K562 (cell line): ENCODE data around the gene COX6A2. TPM values are rescaled to one million over a fixed set of nuclear protein-coding genes. Genes with fewer than 3 reads are reported as not detected.

Experiments used
- ATAC-seq: fragments of 200-7000 bp; cut with Tn5 transposase; 3 replicates; pipeline ENCODE4 v1.9.1; 2020; ENCODE audit warnings: moderate library complexity
- BruUV-seq: library from RNA; stranded (reverse); fragments of 400-500 nt; replicated peaks from 2 replicates; lab custom pipeline; 2021; lab: Mats Ljungman, UMichigan
- CTCF ChIA-PET: fragments of 300-600 bp; formaldehyde crosslinking; extraction: SDS; loops from one replicate; lab custom pipeline; 2021; ENCODE audit warnings: low intra/inter-chr PET ratio; lab: Yijun Ruan, JAX
- POLR2A ChIA-PET: fragments of 300-600, 350-650 bp; sonication (Branson Sonifier 250); formaldehyde crosslinking; extraction: SDS; loops from one replicate; lab custom pipeline; 2021; ENCODE audit warnings: antibody characterized with exemption, inconsistent platforms; lab: Yijun Ruan, JAX
- DNase-seq, 4 experiments: peaks; one replicate each; pipeline versions ENCODE4 v3.0.0 to v3.0.0-alpha.2; 2011 to 2018; ENCODE audit warnings: low spot score in 3 of 4, mixed read lengths in 3 of 4; ENCODE audit errors: extremely low read depth in 1 of 4
- FAIRE-seq: peaks from 2 replicates; lab custom pipeline; 2011; peaks lifted over from hg19 to GRCh38; lab: Jason Lieb, UNC
- H2AFZ ChIP-seq: 2 replicates; pipeline ENCODE4 v1.6.0; 2011; ENCODE audit warnings: low read depth, low read length, control low read depth, inconsistent platforms
- H3K27ac ChIP-seq: fragments of 200-600 bp; 3 replicates; pipeline ENCODE4 v1.8.0; 2011; ENCODE audit warnings: low read depth, mild to moderate bottlenecking, control low read depth, inconsistent platforms, low read length, moderate library complexity, mixed read lengths; ENCODE audit errors: extremely low read depth
- H3K27me3 ChIP-seq, 2 experiments: fragments of 300-600 bp in 1 of 2; 2 replicates in 1 of 2; 3 replicates in 1 of 2; pipeline versions ENCODE4 v1.6.0 to v1.8.0; 2011; ENCODE audit warnings: inconsistent platforms in 2 of 2, low read length in 2 of 2, mild to moderate bottlenecking in 1 of 2, mixed read lengths in 1 of 2, moderate library complexity in 1 of 2; ENCODE audit not compliant: control insufficient read depth in 2 of 2, insufficient read depth in 2 of 2
- H3K36me3 ChIP-seq: fragments of 300-600 bp; 3 replicates; pipeline ENCODE4 v1.8.0; 2011; ENCODE audit warnings: mild to moderate bottlenecking, low read length, inconsistent platforms; ENCODE audit not compliant: control insufficient read depth, insufficient read depth
- H3K4me1 ChIP-seq, 2 experiments: fragments of 200-600 bp in 1 of 2; replicated peaks in 1 of 2; 2 replicates in 1 of 2; 3 replicates in 1 of 2; pipeline versions ENCODE4 v1.5.1 to v1.8.0; 2011; ENCODE audit warnings: inconsistent platforms in 2 of 2, low read length in 2 of 2, mild to moderate bottlenecking in 1 of 2, mixed read lengths in 1 of 2, moderate library complexity in 1 of 2; ENCODE audit not compliant: control insufficient read depth in 2 of 2, insufficient read depth in 2 of 2
- H3K4me2 ChIP-seq: 2 replicates; pipeline ENCODE4 v1.6.1; 2011; ENCODE audit warnings: low read length, control low read depth, inconsistent platforms, mixed read lengths; ENCODE audit not compliant: insufficient read depth
- H3K4me3 ChIP-seq: fragments of 200-600 bp; sonication (generic), shearing (Covaris generic); 2 replicates; pipeline ENCODE4 v1.5.1; 2016; ENCODE audit warnings: control low read depth, inconsistent platforms
- H3K79me2 ChIP-seq: fragments of 200-600 bp; 3 replicates; pipeline ENCODE4 v1.8.0; 2011; ENCODE audit warnings: low read length, inconsistent platforms; ENCODE audit not compliant: control insufficient read depth, insufficient read depth
- H3K9ac ChIP-seq, 2 experiments: 2 replicates each; pipeline versions ENCODE4 v1.6.0 to v1.6.1; 2011; ENCODE audit warnings: low read depth in 2 of 2, low read length in 2 of 2, control low read depth in 1 of 2, inconsistent platforms in 1 of 2, mild to moderate bottlenecking in 1 of 2, mixed read lengths in 1 of 2; ENCODE audit not compliant: insufficient read depth in 1 of 2
- H3K9me1 ChIP-seq: one replicate; pipeline ENCODE4 v1.6.0; 2011; ENCODE audit warnings: inconsistent platforms, mild to moderate bottlenecking, low read length, moderate library complexity; ENCODE audit not compliant: control insufficient read depth, insufficient read depth
- H3K9me3 ChIP-seq: replicated peaks from 2 replicates; pipeline ENCODE4 v1.5.1; 2011; ENCODE audit warnings: low read depth, low read length, inconsistent platforms; ENCODE audit not compliant: control insufficient read depth, insufficient read depth
- H4K20me1 ChIP-seq: replicated peaks from 2 replicates; pipeline ENCODE4 v1.6.1; 2011; ENCODE audit warnings: low read length, inconsistent platforms, mixed read lengths; ENCODE audit not compliant: control insufficient read depth, insufficient read depth
- ASH1L ChIP-seq: fragments of 450-650 bp; IDR thresholded peaks from 2 replicates; pipeline ENCODE4 v1.6.1; 2018; ENCODE audit warnings: borderline replicate concordance, mild to moderate bottlenecking, low read depth; ENCODE audit not compliant: partially characterized antibody
- HDAC8 ChIP-seq: fragments of 450-650 bp; IDR thresholded peaks from 2 replicates; pipeline ENCODE4 v1.6.1; 2016; ENCODE audit warnings: mild to moderate bottlenecking, missing genetic modification characterization, moderate library complexity, missing compliant biosample characterization
- HEY1 ChIP-seq: fragments of 250-450 bp; sonication (Bioruptor Pico); IDR thresholded peaks from 2 replicates; pipeline ENCODE4 v1.5.0; 2020; ENCODE audit warnings: mild to moderate bottlenecking, moderate library complexity, borderline replicate concordance
- HOXB6 ChIP-seq: fragments of 250-450 bp; sonication (Bioruptor Pico); IDR thresholded peaks from 2 replicates; pipeline ENCODE4 v1.5.1; 2022; ENCODE audit warnings: mild to moderate bottlenecking, borderline replicate concordance
- ZNF143 ChIP-seq: sonication (generic); formaldehyde crosslinking; IDR thresholded peaks from 2 replicates; pipeline ENCODE4 v1.9.0; 2022; ENCODE audit warnings: mild to moderate bottlenecking, missing genetic modification reagents
- ZNF384 ChIP-seq: IDR thresholded peaks from 2 replicates; pipeline ENCODE4 v1.6.1; 2012; ENCODE audit warnings: low read depth, low read length, improper control_type of control experiment
- WGBS: fragments of 100-300 bp; shearing (Covaris generic); methylation state at CpG from one replicate; pipeline ENCODE4 v1.1.6; 2016; ENCODE audit warnings: low coverage, mixed read lengths; ENCODE audit not compliant: insufficient coverage; ENCODE audit errors: missing lambda C conversion rate; 5-methylcytosine and 5-hydroxymethylcytosine counted together
- in situ Hi-C: fragments of 300-500 bp; cut with MboI; formaldehyde crosslinking; loops from 4 replicates; pipeline ENCODE4 v1.15.0; 2018; ENCODE audit warnings: inconsistent platforms, mixed read lengths
- intact Hi-C: fragments of 100-400 bp; cut with micrococcal nuclease; formaldehyde crosslinking; loops from 2 replicates; pipeline ENCODE4 v1.14.2; 2022
- polyA plus RNA-seq, 8 experiments: library from polyadenylated mRNA; depleted of rRNA in 4 of 8; stranded (reverse) in 5 of 8; unstranded in 3 of 8; fragments of >200 nt; fragmentation: Nextera tagmentation in 2 of 8; fragmentation: Illumina TruSeq in 1 of 8; extraction: Ambion mirVana in 2 of 8; extraction: Trizol in 1 of 8; gene quantifications; 2 replicates each; pipeline versions ENCODE4 v1.2.1 to v1.2.3, GENCODE V29; 2011 to 2014; ENCODE audit warnings: inconsistent platforms in 1 of 8, missing spikeins in 1 of 8
- total RNA-seq, 7 experiments: library from RNA; depleted of rRNA in 6 of 7; stranded (reverse); fragments of >200 nt in 6 of 7; fragmentation: Illumina TruSeq in 2 of 7; extraction: Trizol in 2 of 7; gene quantifications; 2 replicates each; pipeline versions ENCODE4 v1.2.1 to v1.2.3, GENCODE V29; 2011 to 2021; ENCODE audit warnings: low replicate concordance in 1 of 7
- TF ChIP-seq, protein P1 (sequence below), 2 experiments: IDR thresholded peaks in 1 of 2; conservative IDR thresholded peaks in 1 of 2; 2 replicates each; pipeline ENCODE4 v1.6.1; 2016; ENCODE audit warnings: low read depth in 2 of 2, mild to moderate bottlenecking in 1 of 2, missing compliant biosample characterization in 1 of 2, missing genetic modification characterization in 1 of 2, moderate library complexity in 1 of 2
- TF ChIP-seq, protein P2 (sequence below), 2 experiments: fragments of 450-650 bp in 1 of 2; sonication (generic) in 1 of 2; formaldehyde crosslinking in 1 of 2; IDR thresholded peaks; 2 replicates each; pipeline versions ENCODE4 v1.7.1 to v1.9.0; 2016 to 2022; ENCODE audit warnings: inconsistent platforms in 1 of 2, mild to moderate bottlenecking in 1 of 2, missing genetic modification reagents in 1 of 2

Gene COX6A2
- total and polyA plus RNA-seq, 9 of the 15 experiments (the other 6 are each of a cell fraction or from before 2014, with no cell fraction given), result not detected

DNA sequence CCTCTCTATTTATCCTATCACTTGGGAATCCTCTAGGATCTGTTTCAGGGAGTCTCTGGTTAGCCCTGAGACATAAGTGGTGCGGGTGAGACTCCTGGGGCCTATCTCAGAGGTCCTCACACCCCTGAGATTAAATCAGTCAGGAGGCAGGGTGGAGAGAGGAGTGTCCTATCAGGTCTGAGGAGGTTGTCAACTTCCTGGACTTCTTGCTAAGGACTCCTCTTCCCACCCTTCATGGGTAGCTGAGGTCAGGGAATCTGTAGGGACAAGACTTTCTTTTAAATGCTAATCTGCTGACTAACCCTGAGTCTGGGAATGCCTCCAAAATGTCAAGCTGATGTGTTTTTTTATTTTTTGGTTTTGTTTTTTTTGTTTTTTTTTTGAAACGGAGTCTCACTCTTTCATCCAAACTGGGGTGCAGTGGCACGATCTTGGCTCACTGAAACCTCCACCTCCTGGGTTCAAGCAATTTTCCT is 24.5 kb upstream of the COX6A2 start:
- Histone ChIP-seq H3K27ac (peak overlapping the region; percentile 71; the same call in 2 of the 3 replicates), H4K20me1 (no peaks in the 10 kb centered on the region; the same call in 1 of the 2 replicates), H3K4me1 (peaks cover 53 to 57% of the 10 kb centered on the region in 2 experiments), H3K79me2 (peaks cover 36% of the 10 kb centered on the region), H3K27me3 (no peaks in the 10 kb centered on the region), H3K4me2 (peak overlapping the region; percentile 51), H3K9me1 (no peaks in the 10 kb centered on the region), H3K36me3 (peaks cover 19% of the 10 kb centered on the region; the same call in 1 of the 3 replicates), H3K9ac (peak overlapping the region; percentile 18 to 44; a peak in 2 of 4 replicates), H3K4me3 (no peak overlapping the region), H3K9me3 (no peaks in the 10 kb centered on the region), H2AFZ (peak overlapping the region; percentile 28; the same call in 1 of the 2 replicates)
- POLR2A ChIA-PET, result interaction anchor here (0.6 to 1.5 kb wide), 6 partner anchors 10 to 302 kb away, joined by 3 to 7 read pairs (median 4); partner anchors contain the start of genes FUS and ZNF843
- CTCF ChIA-PET, result interaction anchor here (0.7 kb wide), 1 partner anchor 245 kb away, joined by 3 read pairs; no protein-coding TSS in a partner anchor
- ATAC-seq (peak; percentile 49), FAIRE-seq (peak; percentile 70), DNase-seq (peak; percentile 37 to 72 (median 56))
- no TSS peak for BruUV-seq
- 0% methylated on average over 3 of the region's 3 CpGs for WGBS
- intact Hi-C loops (loop anchor here (2.0 to 10.0 kb wide), 4 partner anchors 50 to 498 kb away; partner anchors contain the start of gene SETD1A), in situ Hi-C loops (loop anchor here (10.0 kb wide), 1 partner anchor 242 kb away; no protein-coding TSS in a partner anchor)
- TF ChIP-seq ASH1L (no peak), HDAC8 (tag) (no peak), HEY1 (CRISPR knock-in tag) (no peak), ZNF384 (0 out of 2 replicates have a peak, but pooled peaks have one; percentile 22), ZNF143 (no peak), HOXB6 (no peak)
- TF ChIP-seq, protein P1, sequence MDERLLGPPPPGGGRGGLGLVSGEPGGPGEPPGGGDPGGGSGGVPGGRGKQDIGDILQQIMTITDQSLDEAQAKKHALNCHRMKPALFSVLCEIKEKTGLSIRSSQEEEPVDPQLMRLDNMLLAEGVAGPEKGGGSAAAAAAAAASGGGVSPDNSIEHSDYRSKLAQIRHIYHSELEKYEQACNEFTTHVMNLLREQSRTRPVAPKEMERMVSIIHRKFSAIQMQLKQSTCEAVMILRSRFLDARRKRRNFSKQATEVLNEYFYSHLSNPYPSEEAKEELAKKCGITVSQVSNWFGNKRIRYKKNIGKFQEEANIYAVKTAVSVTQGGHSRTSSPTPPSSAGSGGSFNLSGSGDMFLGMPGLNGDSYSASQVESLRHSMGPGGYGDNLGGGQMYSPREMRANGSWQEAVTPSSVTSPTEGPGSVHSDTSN (CRISPR knock-in tag; IDR thresholded peaks at IDR 0.05; ENCODE audit: low read depth), result no peak
- TF ChIP-seq, protein P1 (tag; conservative IDR thresholded peaks at IDR 0.05; ENCODE audit: low read depth), result 0 out of 2 replicates have a peak, but pooled peaks have one; percentile 37
- TF ChIP-seq, protein P2, sequence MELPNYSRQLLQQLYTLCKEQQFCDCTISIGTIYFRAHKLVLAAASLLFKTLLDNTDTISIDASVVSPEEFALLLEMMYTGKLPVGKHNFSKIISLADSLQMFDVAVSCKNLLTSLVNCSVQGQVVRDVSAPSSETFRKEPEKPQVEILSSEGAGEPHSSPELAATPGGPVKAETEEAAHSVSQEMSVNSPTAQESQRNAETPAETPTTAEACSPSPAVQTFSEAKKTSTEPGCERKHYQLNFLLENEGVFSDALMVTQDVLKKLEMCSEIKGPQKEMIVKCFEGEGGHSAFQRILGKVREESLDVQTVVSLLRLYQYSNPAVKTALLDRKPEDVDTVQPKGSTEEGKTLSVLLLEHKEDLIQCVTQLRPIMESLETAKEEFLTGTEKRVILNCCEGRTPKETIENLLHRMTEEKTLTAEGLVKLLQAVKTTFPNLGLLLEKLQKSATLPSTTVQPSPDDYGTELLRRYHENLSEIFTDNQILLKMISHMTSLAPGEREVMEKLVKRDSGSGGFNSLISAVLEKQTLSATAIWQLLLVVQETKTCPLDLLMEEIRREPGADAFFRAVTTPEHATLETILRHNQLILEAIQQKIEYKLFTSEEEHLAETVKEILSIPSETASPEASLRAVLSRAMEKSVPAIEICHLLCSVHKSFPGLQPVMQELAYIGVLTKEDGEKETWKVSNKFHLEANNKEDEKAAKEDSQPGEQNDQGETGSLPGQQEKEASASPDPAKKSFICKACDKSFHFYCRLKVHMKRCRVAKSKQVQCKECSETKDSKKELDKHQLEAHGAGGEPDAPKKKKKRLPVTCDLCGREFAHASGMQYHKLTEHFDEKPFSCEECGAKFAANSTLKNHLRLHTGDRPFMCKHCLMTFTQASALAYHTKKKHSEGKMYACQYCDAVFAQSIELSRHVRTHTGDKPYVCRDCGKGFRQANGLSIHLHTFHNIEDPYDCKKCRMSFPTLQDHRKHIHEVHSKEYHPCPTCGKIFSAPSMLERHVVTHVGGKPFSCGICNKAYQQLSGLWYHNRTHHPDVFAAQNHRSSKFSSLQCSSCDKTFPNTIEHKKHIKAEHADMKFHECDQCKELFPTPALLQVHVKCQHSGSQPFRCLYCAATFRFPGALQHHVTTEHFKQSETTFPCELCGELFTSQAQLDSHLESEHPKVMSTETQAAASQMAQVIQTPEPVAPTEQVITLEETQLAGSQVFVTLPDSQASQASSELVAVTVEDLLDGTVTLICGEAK (IDR thresholded peaks at IDR 0.05), result 0 out of 2 replicates have a peak, but pooled peaks have one; percentile 29
- TF ChIP-seq, protein P2 (CRISPR knock-in tag; IDR thresholded peaks at IDR 0.05), result no peak
